NCI-H2029 (cell line): ENCODE data around the gene SRPRA.
"Not testable (repeated sequence)": the region's sequence is repeated elsewhere in the genome, so short reads cannot be mapped to it uniquely, and the experiment has no call there.

ENCODE experiments used
- DNase-seq: peaks from one replicate; lab custom pipeline; 2025; lab: John Stamatoyannopoulos, UW

Gene SRPRA

GRCh38 chr11:126268708-126269579 is at the start of gene SRPRA, which contains the start of gene FOXRED1:
Gene SRPRA, minus strand, starts transcription at chr11:126268895. Its CDS starts 91 bp downstream, at chr11:126268804.
Gene FOXRED1, plus strand, starts transcription at chr11:126269154. Its CDS starts 53 bp downstream, at chr11:126269207.
- peak; percentile 99 for DNase-seq

GRCh38 chr11:126317756-126318573 is 49.3 kb upstream of the SRPRA start:
- no peak for DNase-seq

GRCh38 chr11:126317432-126317755 is 48.7 kb upstream of the SRPRA start:
- DNase-seq, result no peak

DNA sequence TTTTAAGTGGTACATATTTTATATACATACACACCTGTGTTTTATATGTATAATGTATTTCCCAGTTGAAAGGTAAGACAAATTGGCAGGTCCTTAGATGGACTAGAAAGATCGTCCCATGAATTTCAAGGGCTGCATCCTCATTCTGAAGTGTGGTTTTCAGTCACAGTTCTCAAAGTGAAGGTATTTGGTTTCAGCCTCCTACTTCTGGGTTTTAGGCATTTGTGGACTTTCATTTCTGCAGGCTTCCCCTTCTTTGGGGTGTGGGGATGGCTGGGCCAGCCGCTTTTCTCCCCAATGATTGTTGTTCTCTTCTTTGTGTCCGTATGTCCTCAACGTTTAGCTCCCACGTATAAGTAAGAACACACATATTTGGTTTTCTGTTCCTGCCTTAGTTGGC is 45.1 kb upstream of the SRPRA start:
- DNase-seq, result no peak

DNA sequence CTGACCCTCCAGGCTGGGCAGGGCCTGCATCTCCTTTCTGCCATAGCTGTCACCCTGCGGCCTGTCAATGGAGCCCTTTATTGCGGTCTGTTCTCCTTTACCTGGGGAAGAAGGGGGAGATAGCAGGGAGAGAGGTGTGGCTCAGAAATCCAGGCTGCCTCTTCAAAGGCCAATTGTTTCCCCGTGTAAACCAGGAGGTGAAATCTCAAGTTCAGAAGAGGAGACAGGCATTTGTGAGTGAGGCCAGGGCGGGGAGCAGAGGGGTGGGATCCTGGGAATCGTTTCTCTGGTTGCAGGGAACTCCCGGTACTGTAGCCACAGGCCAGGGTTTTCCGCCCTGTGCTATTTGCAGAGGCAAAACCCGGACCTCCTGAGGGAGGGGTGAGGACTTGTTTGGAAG is 44.3 kb upstream of the SRPRA start:
- no peak for DNase-seq

- DNase-seq, result no peak
Measured at GRCh38 chr11:126311401-126312291, 43.0 kb upstream of the SRPRA start.

GRCh38 chr11:126310992-126311310 is 42.3 kb upstream of the SRPRA start:
- DNase-seq, result no peak

- peak; percentile 57 for DNase-seq
Measured at GRCh38 chr11:126310200-126310991, 41.7 kb upstream of the SRPRA start.

DNA sequence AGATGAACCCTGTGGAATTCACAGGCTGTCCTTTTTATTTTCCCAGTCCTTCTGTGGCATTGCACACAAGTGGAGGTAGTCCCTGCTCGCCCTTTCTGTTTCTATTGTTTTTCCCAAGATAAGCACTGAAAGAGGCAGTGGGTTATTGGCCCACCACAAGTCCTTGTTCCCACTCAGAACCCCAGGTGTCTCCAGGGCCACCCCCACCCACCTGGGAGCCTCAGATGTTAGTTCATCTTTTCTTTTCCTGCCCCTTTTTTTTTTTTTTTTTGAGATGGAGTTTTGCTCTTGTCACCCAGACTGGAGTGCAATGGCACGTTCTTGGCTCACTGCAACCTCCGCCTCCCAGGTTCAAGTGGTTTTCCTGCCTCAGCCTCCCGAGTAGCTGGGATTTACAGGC is 40.1 kb upstream of the SRPRA start:
- not testable (repeated sequence) for DNase-seq

- DNase-seq, result no peak
Measured at GRCh38 chr11:126308271-126308671, 39.6 kb upstream of the SRPRA start.

DNA sequence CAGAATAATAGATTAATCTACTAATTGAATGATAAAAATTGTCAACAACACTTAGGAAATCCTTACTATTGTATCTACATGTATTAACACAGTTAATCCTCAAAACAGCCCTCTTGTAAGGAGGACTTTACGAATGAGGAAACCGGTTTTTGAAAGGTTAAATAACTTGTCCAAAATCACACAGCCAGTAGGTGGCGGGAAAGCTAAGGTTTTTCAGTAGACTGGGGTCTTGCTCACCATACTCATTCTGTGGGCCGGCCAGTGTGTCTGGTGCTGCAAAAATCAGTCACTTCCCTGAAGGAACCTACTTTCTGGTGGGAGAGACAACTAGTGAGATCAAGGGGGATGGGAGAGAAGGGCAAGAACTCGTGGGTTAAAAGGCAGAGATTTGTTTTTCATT is 39.0 kb upstream of the SRPRA start:
- no peak for DNase-seq

DNA sequence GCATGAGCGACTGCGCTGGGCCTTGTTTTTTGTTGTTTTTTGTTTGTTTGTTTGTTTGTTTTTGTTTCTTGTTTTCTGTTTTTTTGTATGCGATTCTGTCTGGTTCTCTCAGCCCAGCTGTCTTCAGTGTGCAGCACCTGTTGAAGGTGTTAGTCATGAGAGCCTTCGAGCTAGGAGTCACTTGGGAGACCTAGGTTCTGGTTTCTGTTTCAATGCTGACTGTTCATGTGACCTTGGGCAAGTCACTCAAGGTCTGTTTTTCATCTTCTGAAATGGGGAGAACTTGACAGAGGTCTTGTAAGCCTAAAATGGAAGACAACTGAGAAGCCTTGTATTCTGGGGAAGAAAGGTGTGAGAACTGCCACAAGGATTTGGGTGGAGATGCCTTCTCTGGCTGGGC is 37.0 kb upstream of the SRPRA start:
- DNase-seq, result no peak

- DNase-seq, result no peak
Measured at GRCh38 chr11:126304457-126305075, 35.9 kb upstream of the SRPRA start.

GRCh38 chr11:126303623-126304456 is 35.1 kb upstream of the SRPRA start, which contains the start of gene DCPS:
Gene DCPS, plus strand, starts transcription at chr11:126304060. Its CDS starts 21 bp downstream, at chr11:126304081.
- DNase-seq, result peak; percentile 77

DNA sequence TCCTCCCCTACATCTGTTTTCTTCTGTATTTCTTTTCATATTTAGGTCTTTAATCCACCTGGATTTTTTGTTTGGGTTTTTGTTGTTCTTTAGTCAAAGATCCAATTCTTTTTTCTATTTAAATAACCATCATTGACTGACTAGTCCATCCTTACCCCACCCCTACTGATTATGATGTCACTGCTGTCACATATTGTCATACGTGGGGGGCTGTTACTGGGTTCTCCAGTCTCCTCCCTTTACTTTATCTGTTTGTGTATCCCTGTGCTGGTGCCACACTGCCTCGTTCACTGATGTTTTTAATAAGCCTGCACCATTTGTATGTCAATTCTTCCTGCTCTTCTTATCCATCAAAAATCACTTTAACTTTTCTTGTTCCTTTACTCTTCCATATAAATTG is 28.3 kb upstream of the SRPRA start:
- DNase-seq, result no peak

GRCh38 chr11:126293726-126294125 is 25.0 kb upstream of the SRPRA start:
- no peak for DNase-seq

- DNase-seq, result no peak
Measured at GRCh38 chr11:126290887-126291286, 22.2 kb upstream of the SRPRA start.

DNA sequence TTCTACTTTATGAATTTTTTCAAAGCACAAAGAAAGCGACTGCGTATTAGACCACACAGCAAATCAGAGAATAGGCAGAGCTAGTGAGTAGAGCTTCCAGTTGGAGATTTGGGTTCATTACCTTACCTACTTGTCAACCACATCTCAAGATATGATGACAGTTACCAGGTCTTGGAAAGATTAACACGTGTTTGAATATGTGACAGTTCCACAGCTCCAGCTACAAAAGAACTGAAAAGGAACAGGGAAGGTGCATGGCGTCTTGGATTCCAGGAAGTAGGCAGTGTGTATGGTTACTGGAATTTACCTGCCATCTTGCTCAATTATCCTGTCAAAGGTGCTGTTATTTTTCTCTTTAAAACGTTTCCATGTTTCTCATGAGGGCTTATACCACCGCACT is 19.5 kb upstream of the SRPRA start:
- no peak for DNase-seq

DNA sequence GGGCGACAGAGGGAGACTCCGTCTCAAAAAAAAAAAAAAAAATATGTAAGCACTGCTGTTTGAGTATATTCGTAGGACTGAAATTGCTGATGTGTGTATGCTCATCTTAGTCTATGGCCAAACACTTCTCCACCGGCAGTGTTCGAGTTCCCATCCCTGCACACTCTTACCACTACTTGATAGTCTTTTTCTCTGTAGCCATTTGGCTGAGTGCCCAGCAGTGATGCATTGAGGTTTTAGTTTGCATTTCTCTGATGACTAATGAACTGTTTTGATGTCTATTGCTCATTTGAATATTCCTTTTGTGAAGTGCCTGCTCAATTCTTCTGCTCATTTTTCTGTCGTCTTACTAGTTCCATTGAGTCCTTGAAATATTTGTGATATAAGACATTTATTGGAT is 16.1 kb upstream of the SRPRA start:
- DNase-seq, result peak; percentile 86
